Neural cell (in vitro differentiated cells): ENCODE measurements around the gene LAPTM4A. TPM values are rescaled to one million over a fixed set of nuclear protein-coding genes. Genes with fewer than 3 reads are reported as not detected.

Experiments used
- H2AFZ ChIP-seq: fragments of 200-600, 300-800 bp; sonication (generic), shearing (Covaris generic); 2 replicates; pipeline ENCODE4 v1.6.0; 2014; ENCODE audit warnings: low read depth, mild to moderate bottlenecking, antibody characterized with exemption, low read length, moderate library complexity
- H3F3A ChIP-seq: fragments of 200-600 bp; shearing (Covaris generic); 2 replicates; pipeline ENCODE4 v1.6.1; 2016; ENCODE audit warnings: mild to moderate bottlenecking, moderate library complexity, mixed read lengths, antibody characterized with exemption, low read length; ENCODE audit not compliant: insufficient read depth, poor library complexity, severe bottlenecking
- H3K27ac ChIP-seq: fragments of 200-600, 300-800 bp; sonication (generic), shearing (Covaris generic); 2 replicates; pipeline ENCODE4 v1.5.1; 2014; ENCODE audit warnings: mild to moderate bottlenecking, low read length, moderate library complexity
- H3K27me3 ChIP-seq: fragments of 300-800, 200-600 bp; sonication (generic), shearing (Covaris generic); 2 replicates; pipeline ENCODE4 v1.6.0; 2014; ENCODE audit warnings: mild to moderate bottlenecking, low read depth, low read length, moderate library complexity; ENCODE audit not compliant: insufficient read depth
- H3K36me3 ChIP-seq: fragments of 300-800, 200-600 bp; sonication (generic), shearing (Covaris generic); 2 replicates; pipeline ENCODE4 v1.5.1; 2014; ENCODE audit warnings: mild to moderate bottlenecking, antibody characterized with exemption, low read length, moderate library complexity; ENCODE audit not compliant: insufficient read depth
- H3K4me2 ChIP-seq: fragments of 300-800, 200-600 bp; sonication (generic), shearing (Covaris generic); 2 replicates; pipeline ENCODE4 v1.6.0; 2014; ENCODE audit warnings: mild to moderate bottlenecking, low read length
- H3K4me3 ChIP-seq: fragments of 300-800, 200-600 bp; sonication (generic), shearing (Covaris generic); 2 replicates; pipeline ENCODE4 v1.5.1; 2014; ENCODE audit warnings: mild to moderate bottlenecking, low read length, moderate library complexity
- H3K79me2 ChIP-seq: fragments of 200-600 bp; shearing (Covaris generic); replicated peaks from 2 replicates; pipeline ENCODE4 v1.6.0; 2014; ENCODE audit warnings: mild to moderate bottlenecking, low read length, moderate library complexity; ENCODE audit not compliant: insufficient read depth
- H3K9ac ChIP-seq: fragments of 300-800, 200-600 bp; sonication (generic), shearing (Covaris generic); 2 replicates; pipeline ENCODE4 v1.6.1; 2016; ENCODE audit warnings: mild to moderate bottlenecking, low read length, mixed read lengths
- H3K9me2 ChIP-seq: fragments of 200-600 bp; shearing (Covaris generic); 2 replicates; pipeline ENCODE4 v1.6.1; 2016; ENCODE audit warnings: mild to moderate bottlenecking, low read length, mixed read lengths; ENCODE audit not compliant: insufficient read depth
- H3K9me3 ChIP-seq: fragments of 200-600, 300-800 bp; sonication (generic), shearing (Covaris generic); 2 replicates; pipeline ENCODE4 v1.6.1; 2016; ENCODE audit warnings: mild to moderate bottlenecking, mixed run types, low read length, moderate library complexity, mixed read lengths
- H4K20me1 ChIP-seq: fragments of 200-600 bp; shearing (Covaris generic); 2 replicates; pipeline ENCODE4 v1.6.1; 2016; ENCODE audit warnings: mild to moderate bottlenecking, mixed run types; ENCODE audit not compliant: insufficient read depth
- CTCF ChIP-seq: fragments of 450-650 bp; IDR thresholded peaks from 2 replicates; pipeline ENCODE4 v1.5.1; 2014; ENCODE audit warnings: antibody characterized with exemption, mild to moderate bottlenecking, moderate library complexity; ENCODE audit not compliant: poor library complexity, severe bottlenecking
- EP300 ChIP-seq: fragments of 450-650 bp; conservative IDR thresholded peaks from 2 replicates; pipeline ENCODE4 v1.6.1; 2014; ENCODE audit warnings: antibody characterized with exemption, mild to moderate bottlenecking, moderate library complexity; ENCODE audit not compliant: poor library complexity, severe bottlenecking
- EZH2 ChIP-seq: fragments of 200-600, 300-800 bp; shearing (Covaris generic), sonication (generic); IDR thresholded peaks from 2 replicates; pipeline ENCODE4 v1.6.1; 2014; ENCODE audit warnings: antibody characterized with exemption, low read length, borderline replicate concordance, mild to moderate bottlenecking; ENCODE audit not compliant: insufficient read depth, poor library complexity, severe bottlenecking
- MXI1 ChIP-seq: fragments of 450-650 bp; conservative IDR thresholded peaks from 2 replicates; pipeline ENCODE4 v1.6.1; 2014; ENCODE audit warnings: antibody characterized with exemption, mild to moderate bottlenecking; ENCODE audit not compliant: poor library complexity, severe bottlenecking
- POLR2AphosphoS5 ChIP-seq: IDR thresholded peaks from 2 replicates; pipeline ENCODE4 v1.6.1; 2012
- RAD21 ChIP-seq: fragments of 450-650 bp; conservative IDR thresholded peaks from 2 replicates; pipeline ENCODE4 v1.6.1; 2014; ENCODE audit warnings: antibody characterized with exemption, mild to moderate bottlenecking, moderate library complexity
- REST ChIP-seq: IDR thresholded peaks from 2 replicates; pipeline ENCODE4 v1.6.1; 2012; ENCODE audit warnings: borderline replicate concordance
- SMC3 ChIP-seq: fragments of 450-650 bp; conservative IDR thresholded peaks from 2 replicates; pipeline ENCODE4 v1.6.1; 2014; ENCODE audit warnings: antibody characterized with exemption, mild to moderate bottlenecking, moderate library complexity; ENCODE audit not compliant: poor library complexity
- TAF1 ChIP-seq: IDR thresholded peaks from 2 replicates; pipeline ENCODE4 v1.6.1; 2012; ENCODE audit warnings: low read depth
- polyA plus RNA-seq: library from polyadenylated mRNA; depleted of rRNA; stranded (reverse); fragments of >200 nt; gene quantifications from 2 replicates; pipeline ENCODE4 v1.2.3, GENCODE V29; 2014

The LAPTM4A gene
- polyA plus RNA-seq, 1 donor from 2014 or later, result 81.7 TPM

- H3K27ac ChIP-seq, result no peak overlapping the region
- H3F3A ChIP-seq, result no peaks in the 10 kb centered on the region
- no peak overlapping the region for H3K9ac ChIP-seq
- H3K9me3 ChIP-seq, result no peaks in the 10 kb centered on the region
- H3K4me3 ChIP-seq, result no peak overlapping the region
- H3K4me2 ChIP-seq, result no peak overlapping the region
- no peaks in the 10 kb centered on the region for H3K9me2 ChIP-seq
- H3K79me2 ChIP-seq, result no peaks in the 10 kb centered on the region
- no peaks in the 10 kb centered on the region for H3K36me3 ChIP-seq
- no peak for TF ChIP-seq RAD21
- TF ChIP-seq REST, result no peak
- no peak for TF ChIP-seq TAF1
- TF ChIP-seq SMC3, result no peak
- no peak for TF ChIP-seq MXI1
- no peak for TF ChIP-seq EZH2
- no peak for TF ChIP-seq EP300
- no peak for TF ChIP-seq POLR2AphosphoS5
- TF ChIP-seq CTCF, result no peak
- no peaks in the 10 kb centered on the region for H3K27me3 ChIP-seq
- no peak overlapping the region for H2AFZ ChIP-seq
- no peaks in the 10 kb centered on the region for H4K20me1 ChIP-seq
Observed at GRCh38 chr2:20099780-20100179, 48.4 kb upstream of the LAPTM4A start.

DNA sequence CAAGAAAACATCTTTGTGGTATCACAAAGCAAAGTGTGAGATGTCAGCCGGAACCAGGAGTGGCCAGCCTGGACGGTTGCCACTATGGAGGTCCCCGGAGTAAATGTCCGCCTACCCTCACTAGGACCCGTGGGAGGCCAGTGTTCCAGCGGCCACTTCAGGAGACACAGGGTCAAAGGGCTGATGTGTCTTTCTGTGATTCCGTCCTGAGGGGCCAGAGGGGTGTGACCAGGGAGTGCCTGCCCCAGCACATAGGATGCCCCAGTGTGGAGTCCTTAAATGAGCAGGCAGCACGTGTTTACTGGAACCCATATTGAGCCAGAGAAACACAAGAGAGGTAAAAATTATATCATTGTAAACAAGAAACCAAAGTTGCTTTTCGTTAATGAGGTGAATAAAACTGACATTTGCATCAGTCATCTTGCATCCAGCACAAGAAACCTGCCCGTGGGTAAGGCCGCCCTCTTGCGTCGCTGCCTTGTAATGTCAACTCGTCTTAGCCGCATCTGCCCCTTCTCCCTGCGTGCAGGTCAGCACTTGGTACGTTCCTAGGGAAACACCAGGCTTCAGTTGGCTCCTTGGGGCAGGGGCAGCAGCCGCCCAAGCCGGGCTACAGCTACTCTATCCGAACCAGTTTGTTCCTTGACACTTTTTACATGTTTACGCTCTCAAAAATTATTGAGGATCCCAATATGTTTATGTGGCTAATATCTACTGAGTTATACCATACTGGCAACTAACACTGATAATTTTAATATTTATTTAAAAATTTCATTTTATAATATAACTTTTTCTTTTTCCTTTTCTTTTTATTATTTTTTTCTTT lies 46.7 kb upstream of the LAPTM4A start:
- no peaks in the 10 kb centered on the region for H3K36me3 ChIP-seq
- no peaks in the 10 kb centered on the region for H3K27me3 ChIP-seq
- no peak overlapping the region for H3K9ac ChIP-seq
- TF ChIP-seq EP300 (no peak), RAD21 (peak; percentile 90), CTCF (peak; percentile 88), REST (no peak), EZH2 (no peak), SMC3 (peak; percentile 89), TAF1 (no peak), MXI1 (no peak), POLR2AphosphoS5 (no peak)
- no peaks in the 10 kb centered on the region for H3K9me3 ChIP-seq
- H4K20me1 ChIP-seq, result no peaks in the 10 kb centered on the region
- no peak overlapping the region for H3K4me3 ChIP-seq
- H3K9me2 ChIP-seq, result no peaks in the 10 kb centered on the region
- no peaks in the 10 kb centered on the region for H3F3A ChIP-seq
- no peak overlapping the region for H3K27ac ChIP-seq
- no peaks in the 10 kb centered on the region for H3K79me2 ChIP-seq
- H3K4me2 ChIP-seq, result no peak overlapping the region
- H2AFZ ChIP-seq, result no peak overlapping the region
